Measurements from ENCODE around the gene ZFPM1. TPM values are rescaled to one million over a fixed set of nuclear protein-coding genes. Genes with fewer than 3 reads are reported as not detected.

ZFPM1 gene
- total and polyA plus RNA-seq, 2 of the 8 experiments (the other 6 are each of a cell fraction or from before 2014, with no cell fraction given), result 0.74 to 4.8 TPM

GRCh38 chr16:88530051-88530857, 77.2 kb downstream of the ZFPM1 start:
- H3K9me3 ChIP-seq (ENCODE audit: insufficient read depth in 2 of 2, low read depth in 1 of 2, low read length in 1 of 2), result no peaks in the 10 kb centered on the region
- H3K36me3 ChIP-seq (ENCODE audit: control insufficient read depth in 2 of 4, insufficient read depth in 4 of 4, low read length in 3 of 4), result no peaks in the 10 kb centered on the region; a peak in 1 of 8 replicates
- H4K20me1 ChIP-seq (replicated peaks in 1 of 2; ENCODE audit: control insufficient read depth in 1 of 2, insufficient read depth in 2 of 2, low read length in 2 of 2), result peaks cover 0 to 18% of the 10 kb centered on the region in 2 experiments
- no peak overlapping the region for H2AFZ ChIP-seq (ENCODE audit: low read length)
- H3K14ac ChIP-seq (ENCODE audit: insufficient read length), result no peak overlapping the region
- no peak for FAIRE-seq
- no peak overlapping the region for H3K27ac ChIP-seq (ENCODE audit: low read depth, low read length)
- H4K91ac ChIP-seq (replicated peaks; ENCODE audit: insufficient read length, low read length), result no peak overlapping the region
- no peak overlapping the region for H2BK20ac ChIP-seq (ENCODE audit: low read length)
- H3K9ac ChIP-seq (replicated peaks in 1 of 4; ENCODE audit: extremely low read depth in 1 of 4, low read depth in 3 of 4, low read length in 3 of 4), result no peak overlapping the region
- no peak overlapping the region for H4K8ac ChIP-seq (ENCODE audit: extremely low read depth, insufficient read depth, low read length)
- H2BK15ac ChIP-seq (ENCODE audit: low read length), result no peak overlapping the region
- ChIA-PET POLR2A (ENCODE audit: partially characterized antibody) (no interaction called here), CTCF (ENCODE audit: partially characterized antibody) (interaction anchor here (0.8 to 1.7 kb wide), 7 partner anchors 20 to 93 kb away, joined by 3 to 6 read pairs (median 3); no protein-coding TSS in a partner anchor)
- WGBS, 2 experiments (ENCODE audit: extremely low coverage in 1 of 2, insufficient coverage in 1 of 2, insufficient read length in 1 of 2, insufficient replicate concordance in 2 of 2, low coverage in 1 of 2, low lambda C conversion rate in 2 of 2, missing lambda C conversion rate in 1 of 2), result 87% methylated on average over 24 of the region's 27 CpGs; no CpG with 5 or more reads in 1 of the 2 experiments
- H3K18ac ChIP-seq (ENCODE audit: extremely low read depth, low read length), result no peak overlapping the region
- no peak overlapping the region for H3K56ac ChIP-seq (replicated peaks; ENCODE audit: insufficient read length, low read depth, low read length)
- no peak overlapping the region for H3K4me2 ChIP-seq (ENCODE audit: insufficient read depth in 1 of 2, low read depth in 2 of 2, low read length in 2 of 2)
- H3K27me3 ChIP-seq (replicated peaks in 1 of 4; ENCODE audit: control insufficient read depth in 3 of 4, extremely low read depth in 1 of 4, insufficient read depth in 3 of 4, low read length in 3 of 4), result no peaks in the 10 kb centered on the region
- no peak overlapping the region for H2BK5ac ChIP-seq (ENCODE audit: low read depth, low read length)
- no peak overlapping the region for H2BK120ac ChIP-seq (replicated peaks; ENCODE audit: low read depth, low read length)
- H3K23me2 ChIP-seq (ENCODE audit: low read depth, low read length), result peaks cover 10% of the 10 kb centered on the region; the same call in 1 of the 2 replicates
- no peak for DNase-seq (ENCODE audit: low read depth in 1 of 2, low spot score in 2 of 2)
- no peak for TF ChIP-seq POLR2A (IDR thresholded peaks at IDR 0.05; ENCODE audit: control extremely low read depth in 1 of 2, low read depth in 2 of 2, low read length in 2 of 2)
- TF ChIP-seq JUN (IDR thresholded peaks at IDR 0.05; ENCODE audit: low read depth, low read length), result no peak
- TF ChIP-seq SUZ12 (IDR thresholded peaks at IDR 0.05; ENCODE audit: low read length), result no peak
- no peak for TF ChIP-seq JUND (IDR thresholded peaks at IDR 0.05; ENCODE audit: low read length)
- TF ChIP-seq RFX5 (IDR thresholded peaks at IDR 0.05; ENCODE audit: borderline replicate concordance, low read depth, low read length), result no peak
- TF ChIP-seq CBX8 (IDR thresholded peaks at IDR 0.05; ENCODE audit: borderline replicate concordance, low read depth, low read length), result no peak
- no peak for TF ChIP-seq NRF1 (IDR thresholded peaks at IDR 0.05; ENCODE audit: low read depth, low read length)
- peaks cover 0 to 23% (median 12%) of the 10 kb centered on the region in 4 experiments; a peak in 6 of 7 replicates for H3K4me1 ChIP-seq (replicated peaks in 1 of 4; ENCODE audit: control insufficient read depth in 3 of 4, insufficient read depth in 4 of 4, low read length in 3 of 4)
- H3K23ac ChIP-seq (ENCODE audit: insufficient read length), result no peak overlapping the region
- H2AK5ac ChIP-seq (ENCODE audit: low read depth, low read length), result no peak overlapping the region
- H2BK12ac ChIP-seq (ENCODE audit: low read depth, low read length), result no peak overlapping the region
- 0 out of 2 replicates have a peak, but pooled peaks cover 4% of the 10 kb centered on the region for H3K79me1 ChIP-seq (ENCODE audit: low read depth, low read length)
- no peak overlapping the region for H3K4me3 ChIP-seq (ENCODE audit: extremely low read depth in 1 of 4, insufficient read depth in 2 of 4, low read depth in 3 of 4, low read length in 4 of 4)
- no peak overlapping the region for H3K4ac ChIP-seq (replicated peaks; ENCODE audit: insufficient read length, low read depth, low read length)
- no peaks in the 10 kb centered on the region for H3K79me2 ChIP-seq (ENCODE audit: control insufficient read depth in 1 of 2, insufficient read depth in 2 of 2, low read length in 2 of 2)
- no peak overlapping the region for H4K5ac ChIP-seq (ENCODE audit: insufficient read length, low read depth, low read length)
